Right lung (tissue), 5 donors: ENCODE data around the gene CCT4. TPM values are rescaled to one million over a fixed set of nuclear protein-coding genes. Genes with fewer than 3 reads are reported as not detected.

Source experiments
- DNase-seq, 2 donors: peaks; one replicate each; pipeline ENCODE4 v3.0.0-alpha.2; 2013
- polyA plus RNA-seq, 5 donors: library from polyadenylated mRNA; unstranded; fragments of 120-200 nt; gene quantifications; one replicate each; pipeline versions ENCODE4 v1.2.1 to v1.2.3, GENCODE V29; 2013; ENCODE audit warnings: inconsistent platforms in 1 of 5, low replicate concordance in 1 of 5; ENCODE audit not compliant: insufficient read length in 5 of 5, insufficient read depth in 1 of 5

CCT4 gene
- polyA plus RNA-seq, 5 donors, result 146 to 163 (median 153) TPM

- DNase-seq, result no peak
Measured at GRCh38 chr2:61822255-61822654, 66.2 kb downstream of the CCT4 start.

Other genes starting within 250 kb of the CCT4 start
- gene FAM161A, start 34.6 kb downstream of the CCT4 start, polyA plus RNA-seq, result 10 to 100 TPM; 20.0 to 31.4 (median 27.6) TPM
- gene COMMD1, start 17.0 kb upstream of the CCT4 start, polyA plus RNA-seq, result 10 to 100 TPM; 47.5 to 91.7 (median 84.9) TPM